Left lung (tissue), 10 donors: ENCODE data around the gene ATRNL1. TPM values are rescaled to one million over a fixed set of nuclear protein-coding genes. Genes with fewer than 3 reads are reported as not detected.

Source experiments
- ATAC-seq: fragments of 200-7000 bp; cut with Tn5 transposase; one replicate; pipeline ENCODE4 v1.9.1; 2020; ENCODE audit warnings: moderate library complexity
- DNase-seq, 4 donors: peaks; one replicate each; pipeline ENCODE4 v3.0.0-alpha.2; 2013 to 2020
- H3K27ac ChIP-seq, 2 donors: fragments of 200-600 bp; sonication (generic) in 1 of 2; one replicate each; pipeline versions ENCODE4 v1.5.0 to v1.8.0; 2020 to 2021
- H3K27me3 ChIP-seq, 2 donors: fragments of 200-600 bp; sonication (generic) in 1 of 2; one replicate each; pipeline versions ENCODE4 v1.5.0 to v1.8.0; 2020 to 2021
- H3K36me3 ChIP-seq, 2 donors: fragments of 200-600 bp; sonication (generic) in 1 of 2; one replicate each; pipeline versions ENCODE4 v1.5.0 to v1.8.0; 2020 to 2021
- H3K4me1 ChIP-seq, 2 donors: fragments of 200-600 bp; one replicate each; pipeline ENCODE4 v1.8.0; 2021
- H3K4me3 ChIP-seq, 2 donors: fragments of 200-600 bp; sonication (generic) in 1 of 2; one replicate each; pipeline versions ENCODE4 v1.5.0 to v1.8.0; 2020 to 2021; ENCODE audit warnings: mild to moderate bottlenecking in 1 of 2
- H3K9me3 ChIP-seq, 2 donors: fragments of 200-600 bp; sonication (generic) in 1 of 2; one replicate each; pipeline versions ENCODE4 v1.5.0 to v1.8.0; 2020 to 2021
- CTCF ChIP-seq, 2 donors: fragments of 200-600 bp; sonication (generic) in 1 of 2; IDR thresholded peaks; one replicate each; pipeline versions ENCODE4 v1.5.0 to v1.8.0; 2021; ENCODE audit warnings: antibody characterized with exemption in 2 of 2
- intact Hi-C, 2 donors: fragments of 100-400 bp; cut with DNase I; formaldehyde crosslinking; loops; one replicate each; pipeline versions ENCODE4 v1.11.2 to v1.14.2; 2022
- polyA plus RNA-seq, 6 donors: library from polyadenylated mRNA; unstranded; fragments of 120-200 nt; gene quantifications; one replicate each; pipeline ENCODE4 v1.2.1, GENCODE V29; 2013; ENCODE audit not compliant: insufficient read length in 6 of 6
- total RNA-seq, 2 donors: library from RNA; stranded (reverse); fragmentation: NEBNext Ultra II Directional; extraction: Animal tissue kit (Norgen Biotek cat#: 25700); gene quantifications; one replicate each; pipeline ENCODE4 v1.2.1, GENCODE V29; 2021
- donor health status: DM: no; HTN: yes; CAD: no.
- donor health status: DM: no; HTN: no; CAD: no.

Gene ATRNL1
- total and polyA plus RNA-seq, 8 donors, result 0.26 to 6.7 (median 5.1) TPM

- Histone ChIP-seq H3K27ac (no peak overlapping the region), H3K4me1 (no peaks in the 10 kb centered on the region), H3K9me3 (no peaks in the 10 kb centered on the region), H3K27me3 (peaks cover 0 to 4% of the 10 kb centered on the region in 2 donors), H3K36me3 (no peaks in the 10 kb centered on the region), H3K4me3 (no peak overlapping the region)
- intact Hi-C loops, result no loop called here
- no peak for TF ChIP-seq CTCF (IDR thresholded peaks at IDR 0.05)
- DNase-seq, result no peak
- no peak for ATAC-seq
These were observed 29.2 kb upstream of the ATRNL1 start for GRCh38 chr10:115063701-115064658.

GRCh38 chr10:115065801-115066200 is 27.4 kb upstream of the ATRNL1 start:
- DNase-seq (peak in 1 of 4 donors; percentile 13), ATAC-seq (no peak)
- H3K9me3 ChIP-seq, result no peaks in the 10 kb centered on the region
- H3K27ac ChIP-seq, result no peak overlapping the region
- intact Hi-C loops, result no loop called here
- H3K36me3 ChIP-seq, result no peaks in the 10 kb centered on the region
- no peaks in the 10 kb centered on the region for H3K4me1 ChIP-seq
- H3K4me3 ChIP-seq, result no peak overlapping the region
- TF ChIP-seq CTCF (IDR thresholded peaks at IDR 0.05), result no peak
- peaks cover 0 to 4% of the 10 kb centered on the region in 2 donors for H3K27me3 ChIP-seq

GRCh38 chr10:115066528-115066927 is 26.6 kb upstream of the ATRNL1 start:
- H3K9me3 ChIP-seq, result no peaks in the 10 kb centered on the region

GRCh38 chr10:115073796-115074195 is 19.4 kb upstream of the ATRNL1 start:
- TF ChIP-seq CTCF (IDR thresholded peaks at IDR 0.05), result no peak

More at GRCh38 chr10:115066528-115066927, 26.6 kb upstream of the ATRNL1 start:
- DNase-seq, result no peak
- intact Hi-C loops, result no loop called here
- no peak for TF ChIP-seq CTCF (IDR thresholded peaks at IDR 0.05)
- Histone ChIP-seq H3K27me3 (peaks cover 0 to 4% of the 10 kb centered on the region in 2 donors), H3K4me3 (no peak overlapping the region), H3K36me3 (no peaks in the 10 kb centered on the region), H3K4me1 (no peaks in the 10 kb centered on the region), H3K27ac (no peak overlapping the region)
- no peak for ATAC-seq

GRCh38 chr10:115082506-115082905 is 10.7 kb upstream of the ATRNL1 start:
- Histone ChIP-seq H3K4me3 (no peak overlapping the region), H3K27me3 (no peaks in the 10 kb centered on the region), H3K36me3 (no peaks in the 10 kb centered on the region), H3K4me1 (no peaks in the 10 kb centered on the region), H3K9me3 (peaks cover 0 to 10% of the 10 kb centered on the region in 2 donors), H3K27ac (no peak overlapping the region)
- no peak for TF ChIP-seq CTCF (IDR thresholded peaks at IDR 0.05)
- DNase-seq (no peak), ATAC-seq (no peak)
- intact Hi-C loops, result no loop called here

More at GRCh38 chr10:115073796-115074195, 19.4 kb upstream of the ATRNL1 start:
- Histone ChIP-seq H3K4me3 (no peak overlapping the region), H3K9me3 (no peaks in the 10 kb centered on the region), H3K27me3 (no peaks in the 10 kb centered on the region), H3K4me1 (no peaks in the 10 kb centered on the region), H3K36me3 (no peaks in the 10 kb centered on the region), H3K27ac (no peak overlapping the region)
- intact Hi-C loops, result no loop called here
- ATAC-seq (no peak), DNase-seq (no peak)
